Kidney glomerular epithelial cell (primary cell): Measurements from ENCODE around the gene OVCA2.

Experiments used
- DNase-seq: peaks from one replicate; lab custom pipeline; 2025; lab: John Stamatoyannopoulos, UW

Gene OVCA2

GRCh38 chr17:2087597-2088211 is 45.9 kb downstream of the OVCA2 start:
- DNase-seq: no peak

- no peak for DNase-seq
These were observed 47.2 kb downstream of the OVCA2 start for GRCh38 chr17:2089021-2089422.

GRCh38 chr17:2090210-2090641 is 48.4 kb downstream of the OVCA2 start:
- DNase-seq: no peak

- peak; percentile 80 for DNase-seq
These were observed 49.1 kb downstream of the OVCA2 start for GRCh38 chr17:2090804-2091534.

GRCh38 chr17:2092253-2092652 is 50.4 kb downstream of the OVCA2 start:
- DNase-seq: no peak
